ENCODE data around the gene TGFBI. TPM values are rescaled to one million over a fixed set of nuclear protein-coding genes. Genes with fewer than 3 reads are reported as not detected.
A peak's percentile ranks its signal among the peaks of the same experiment; 100 is the strongest.

TGFBI gene
- total RNA-seq, 1 donor from 2014 or later, result 345 TPM

DNA sequence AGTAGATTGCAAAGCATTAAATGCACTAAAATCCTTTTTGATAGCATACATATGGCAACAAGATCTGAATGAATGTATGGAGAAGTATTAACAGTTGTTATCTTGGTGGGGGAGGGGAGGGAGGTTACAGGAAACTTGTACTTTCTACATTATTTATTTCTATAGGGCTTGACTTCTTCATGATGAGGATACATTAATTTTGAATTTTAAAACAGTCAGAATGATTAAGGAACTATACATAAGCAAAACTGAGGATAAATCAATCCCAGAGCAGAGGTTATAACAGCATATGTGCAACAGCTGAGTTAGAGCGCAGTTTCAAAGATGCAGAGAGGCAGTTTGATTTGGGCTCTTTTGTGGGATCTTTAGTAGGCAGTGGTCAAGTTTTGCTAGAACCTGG is 80.0 kb downstream of the TGFBI start:
- TF ChIP-seq, protein P1, sequence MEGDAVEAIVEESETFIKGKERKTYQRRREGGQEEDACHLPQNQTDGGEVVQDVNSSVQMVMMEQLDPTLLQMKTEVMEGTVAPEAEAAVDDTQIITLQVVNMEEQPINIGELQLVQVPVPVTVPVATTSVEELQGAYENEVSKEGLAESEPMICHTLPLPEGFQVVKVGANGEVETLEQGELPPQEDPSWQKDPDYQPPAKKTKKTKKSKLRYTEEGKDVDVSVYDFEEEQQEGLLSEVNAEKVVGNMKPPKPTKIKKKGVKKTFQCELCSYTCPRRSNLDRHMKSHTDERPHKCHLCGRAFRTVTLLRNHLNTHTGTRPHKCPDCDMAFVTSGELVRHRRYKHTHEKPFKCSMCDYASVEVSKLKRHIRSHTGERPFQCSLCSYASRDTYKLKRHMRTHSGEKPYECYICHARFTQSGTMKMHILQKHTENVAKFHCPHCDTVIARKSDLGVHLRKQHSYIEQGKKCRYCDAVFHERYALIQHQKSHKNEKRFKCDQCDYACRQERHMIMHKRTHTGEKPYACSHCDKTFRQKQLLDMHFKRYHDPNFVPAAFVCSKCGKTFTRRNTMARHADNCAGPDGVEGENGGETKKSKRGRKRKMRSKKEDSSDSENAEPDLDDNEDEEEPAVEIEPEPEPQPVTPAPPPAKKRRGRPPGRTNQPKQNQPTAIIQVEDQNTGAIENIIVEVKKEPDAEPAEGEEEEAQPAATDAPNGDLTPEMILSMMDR (IDR thresholded peaks at IDR 0.05; ENCODE audit: unreplicated experiment), result no peak
- Mint-ChIP-seq H3K4me3 (no peak overlapping the region), H3K4me1 (peaks cover 51% of the 10 kb centered on the region), H3K9me3 (no peaks in the 10 kb centered on the region), H3K27me3 (ENCODE audit: low read depth) (no peaks in the 10 kb centered on the region), H3K36me3 (no peaks in the 10 kb centered on the region), H3K27ac (peak overlapping the region; percentile 62)
- no peak for DNase-seq (ENCODE audit: low spot score in 2 of 2, unreplicated experiment in 2 of 2)

GRCh38 chr5:136109453-136110135 is 80.8 kb downstream of the TGFBI start:
- TF ChIP-seq, protein P1 (IDR thresholded peaks at IDR 0.05; ENCODE audit: unreplicated experiment), result no peak
- H3K9me3 Mint-ChIP-seq, result no peaks in the 10 kb centered on the region
- no peaks in the 10 kb centered on the region for H3K27me3 Mint-ChIP-seq (ENCODE audit: low read depth)
- no peak overlapping the region for H3K4me3 Mint-ChIP-seq
- H3K36me3 Mint-ChIP-seq, result no peaks in the 10 kb centered on the region
- no peak for DNase-seq (ENCODE audit: low spot score in 2 of 2, unreplicated experiment in 2 of 2)
- H3K4me1 Mint-ChIP-seq, result peaks cover 44% of the 10 kb centered on the region
- H3K27ac Mint-ChIP-seq, result peak overlapping the region; percentile 33

Other genes starting within 250 kb of the TGFBI start
- 0.93 to 1.5 TPM (median 1.2 TPM) in 3 replicates for gene SLC25A48, start 194.3 kb upstream of the TGFBI start, total RNA-seq
- not detected in 3 replicates for gene IL9, start 133.1 kb upstream of the TGFBI start, total RNA-seq
- not detected in 3 replicates for gene LECT2, start 74.0 kb upstream of the TGFBI start, total RNA-seq
- gene SMAD5, start 103.9 kb downstream of the TGFBI start, total RNA-seq, result 93.4 to 102 TPM (median 93.6 TPM) in 3 replicates
- 0.22 to 0.32 TPM (median 0.31 TPM) in 3 replicates for gene SMIM32, start 164.2 kb downstream of the TGFBI start, total RNA-seq